K562 (cell line): ENCODE measurements around the gene MON2. TPM values are rescaled to one million over a fixed set of nuclear protein-coding genes. Genes with fewer than 3 reads are reported as not detected.

Source experiments
- ATAC-seq: fragments of 200-7000 bp; cut with Tn5 transposase; 3 replicates; pipeline ENCODE4 v1.9.1; 2020; ENCODE audit warnings: moderate library complexity
- BruUV-seq: library from RNA; stranded (reverse); fragments of 400-500 nt; replicated peaks from 2 replicates; lab custom pipeline; 2021; lab: Mats Ljungman, UMichigan
- CTCF ChIA-PET: fragments of 300-600 bp; formaldehyde crosslinking; extraction: SDS; loops from one replicate; lab custom pipeline; 2021; ENCODE audit warnings: low intra/inter-chr PET ratio; lab: Yijun Ruan, JAX
- POLR2A ChIA-PET: fragments of 300-600, 350-650 bp; sonication (Branson Sonifier 250); formaldehyde crosslinking; extraction: SDS; loops from one replicate; lab custom pipeline; 2021; ENCODE audit warnings: antibody characterized with exemption, inconsistent platforms; lab: Yijun Ruan, JAX
- DNase-seq, 4 experiments: peaks; one replicate each; pipeline versions ENCODE4 v3.0.0 to v3.0.0-alpha.2; 2011 to 2018; ENCODE audit warnings: low spot score in 3 of 4, mixed read lengths in 3 of 4; ENCODE audit errors: extremely low read depth in 1 of 4
- FAIRE-seq: peaks from 2 replicates; lab custom pipeline; 2011; peaks lifted over from hg19 to GRCh38; lab: Jason Lieb, UNC
- H2AFZ ChIP-seq: 2 replicates; pipeline ENCODE4 v1.6.0; 2011; ENCODE audit warnings: low read depth, low read length, control low read depth, inconsistent platforms
- H3K27ac ChIP-seq: fragments of 200-600 bp; 3 replicates; pipeline ENCODE4 v1.8.0; 2011; ENCODE audit warnings: low read depth, mild to moderate bottlenecking, control low read depth, inconsistent platforms, low read length, moderate library complexity, mixed read lengths; ENCODE audit errors: extremely low read depth
- H3K27me3 ChIP-seq, 2 experiments: fragments of 300-600 bp in 1 of 2; 2 replicates in 1 of 2; 3 replicates in 1 of 2; pipeline versions ENCODE4 v1.6.0 to v1.8.0; 2011; ENCODE audit warnings: inconsistent platforms in 2 of 2, low read length in 2 of 2, mild to moderate bottlenecking in 1 of 2, mixed read lengths in 1 of 2, moderate library complexity in 1 of 2; ENCODE audit not compliant: control insufficient read depth in 2 of 2, insufficient read depth in 2 of 2
- H3K36me3 ChIP-seq: fragments of 300-600 bp; 3 replicates; pipeline ENCODE4 v1.8.0; 2011; ENCODE audit warnings: mild to moderate bottlenecking, low read length, inconsistent platforms; ENCODE audit not compliant: control insufficient read depth, insufficient read depth
- H3K4me1 ChIP-seq, 2 experiments: fragments of 200-600 bp in 1 of 2; replicated peaks in 1 of 2; 2 replicates in 1 of 2; 3 replicates in 1 of 2; pipeline versions ENCODE4 v1.5.1 to v1.8.0; 2011; ENCODE audit warnings: inconsistent platforms in 2 of 2, low read length in 2 of 2, mild to moderate bottlenecking in 1 of 2, mixed read lengths in 1 of 2, moderate library complexity in 1 of 2; ENCODE audit not compliant: control insufficient read depth in 2 of 2, insufficient read depth in 2 of 2
- H3K4me2 ChIP-seq: 2 replicates; pipeline ENCODE4 v1.6.1; 2011; ENCODE audit warnings: low read length, control low read depth, inconsistent platforms, mixed read lengths; ENCODE audit not compliant: insufficient read depth
- H3K4me3 ChIP-seq: fragments of 200-600 bp; sonication (generic), shearing (Covaris generic); 2 replicates; pipeline ENCODE4 v1.5.1; 2016; ENCODE audit warnings: control low read depth, inconsistent platforms
- H3K79me2 ChIP-seq: fragments of 200-600 bp; 3 replicates; pipeline ENCODE4 v1.8.0; 2011; ENCODE audit warnings: low read length, inconsistent platforms; ENCODE audit not compliant: control insufficient read depth, insufficient read depth
- H3K9ac ChIP-seq, 2 experiments: 2 replicates each; pipeline versions ENCODE4 v1.6.0 to v1.6.1; 2011; ENCODE audit warnings: low read depth in 2 of 2, low read length in 2 of 2, control low read depth in 1 of 2, inconsistent platforms in 1 of 2, mild to moderate bottlenecking in 1 of 2, mixed read lengths in 1 of 2; ENCODE audit not compliant: insufficient read depth in 1 of 2
- H3K9me1 ChIP-seq: one replicate; pipeline ENCODE4 v1.6.0; 2011; ENCODE audit warnings: inconsistent platforms, mild to moderate bottlenecking, low read length, moderate library complexity; ENCODE audit not compliant: control insufficient read depth, insufficient read depth
- H3K9me3 ChIP-seq: replicated peaks from 2 replicates; pipeline ENCODE4 v1.5.1; 2011; ENCODE audit warnings: low read depth, low read length, inconsistent platforms; ENCODE audit not compliant: control insufficient read depth, insufficient read depth
- H4K20me1 ChIP-seq: replicated peaks from 2 replicates; pipeline ENCODE4 v1.6.1; 2011; ENCODE audit warnings: low read length, inconsistent platforms, mixed read lengths; ENCODE audit not compliant: control insufficient read depth, insufficient read depth
- CBX3 ChIP-seq, 2 experiments: IDR thresholded peaks; 1 replicate in 1 of 2; 2 replicates in 1 of 2; pipeline ENCODE4 v1.6.1; 2012; ENCODE audit warnings: inconsistent platforms in 2 of 2, low read length in 2 of 2, borderline replicate concordance in 1 of 2, control low read depth in 1 of 2
- GATA2 ChIP-seq: sonication (generic); formaldehyde crosslinking; IDR thresholded peaks from 2 replicates; pipeline ENCODE4 v1.4.0; 2020; ENCODE audit warnings: mild to moderate bottlenecking, missing genetic modification reagents
- SOX6 ChIP-seq: fragments of 450-650 bp; IDR thresholded peaks from 2 replicates; pipeline ENCODE4 v1.6.1; 2014; ENCODE audit warnings: mild to moderate bottlenecking
- SUPT5H ChIP-seq: fragments of 450-650 bp; IDR thresholded peaks from 2 replicates; pipeline ENCODE4 v1.6.1; 2016
- ZBED1 ChIP-seq: IDR thresholded peaks from 2 replicates; pipeline ENCODE4 v1.6.1; 2014
- ZNF668 ChIP-seq: fragments of 250-450 bp; sonication (Bioruptor Pico); IDR thresholded peaks from 2 replicates; pipeline ENCODE4 v1.8.0; 2022; ENCODE audit warnings: mild to moderate bottlenecking, inconsistent platforms
- WGBS: fragments of 100-300 bp; shearing (Covaris generic); methylation state at CpG from one replicate; pipeline ENCODE4 v1.1.6; 2016; ENCODE audit warnings: low coverage, mixed read lengths; ENCODE audit not compliant: insufficient coverage; ENCODE audit errors: missing lambda C conversion rate; 5-methylcytosine and 5-hydroxymethylcytosine counted together
- in situ Hi-C: fragments of 300-500 bp; cut with MboI; formaldehyde crosslinking; loops from 4 replicates; pipeline ENCODE4 v1.15.0; 2018; ENCODE audit warnings: inconsistent platforms, mixed read lengths
- intact Hi-C: fragments of 100-400 bp; cut with micrococcal nuclease; formaldehyde crosslinking; loops from 2 replicates; pipeline ENCODE4 v1.14.2; 2022
- polyA plus RNA-seq, 8 experiments: library from polyadenylated mRNA; depleted of rRNA in 4 of 8; stranded (reverse) in 5 of 8; unstranded in 3 of 8; fragments of >200 nt; fragmentation: Nextera tagmentation in 2 of 8; fragmentation: Illumina TruSeq in 1 of 8; extraction: Ambion mirVana in 2 of 8; extraction: Trizol in 1 of 8; gene quantifications; 2 replicates each; pipeline versions ENCODE4 v1.2.1 to v1.2.3, GENCODE V29; 2011 to 2014; ENCODE audit warnings: inconsistent platforms in 1 of 8, missing spikeins in 1 of 8
- total RNA-seq, 7 experiments: library from RNA; depleted of rRNA in 6 of 7; stranded (reverse); fragments of >200 nt in 6 of 7; fragmentation: Illumina TruSeq in 2 of 7; extraction: Trizol in 2 of 7; gene quantifications; 2 replicates each; pipeline versions ENCODE4 v1.2.1 to v1.2.3, GENCODE V29; 2011 to 2021; ENCODE audit warnings: low replicate concordance in 1 of 7
- TF ChIP-seq, protein P1 (sequence below): fragments of 450-650 bp; IDR thresholded peaks from 2 replicates; pipeline ENCODE4 v1.6.1; 2018; ENCODE audit not compliant: partially characterized antibody
- TF ChIP-seq, protein P2 (sequence below): fragments of 250-450 bp; sonication (Bioruptor Pico); IDR thresholded peaks from 2 replicates; pipeline ENCODE4 v1.4.0; 2020
- TF ChIP-seq, protein P3 (sequence below): sonication (generic); formaldehyde crosslinking; IDR thresholded peaks from 2 replicates; pipeline ENCODE4 v1.8.1; 2023; ENCODE audit warnings: mild to moderate bottlenecking, missing genetic modification reagents

Gene MON2
- total and polyA plus RNA-seq, 9 of the 15 experiments (the other 6 are each of a cell fraction or from before 2014, with no cell fraction given), result 3.6 to 31.6 (median 16.8) TPM

DNA sequence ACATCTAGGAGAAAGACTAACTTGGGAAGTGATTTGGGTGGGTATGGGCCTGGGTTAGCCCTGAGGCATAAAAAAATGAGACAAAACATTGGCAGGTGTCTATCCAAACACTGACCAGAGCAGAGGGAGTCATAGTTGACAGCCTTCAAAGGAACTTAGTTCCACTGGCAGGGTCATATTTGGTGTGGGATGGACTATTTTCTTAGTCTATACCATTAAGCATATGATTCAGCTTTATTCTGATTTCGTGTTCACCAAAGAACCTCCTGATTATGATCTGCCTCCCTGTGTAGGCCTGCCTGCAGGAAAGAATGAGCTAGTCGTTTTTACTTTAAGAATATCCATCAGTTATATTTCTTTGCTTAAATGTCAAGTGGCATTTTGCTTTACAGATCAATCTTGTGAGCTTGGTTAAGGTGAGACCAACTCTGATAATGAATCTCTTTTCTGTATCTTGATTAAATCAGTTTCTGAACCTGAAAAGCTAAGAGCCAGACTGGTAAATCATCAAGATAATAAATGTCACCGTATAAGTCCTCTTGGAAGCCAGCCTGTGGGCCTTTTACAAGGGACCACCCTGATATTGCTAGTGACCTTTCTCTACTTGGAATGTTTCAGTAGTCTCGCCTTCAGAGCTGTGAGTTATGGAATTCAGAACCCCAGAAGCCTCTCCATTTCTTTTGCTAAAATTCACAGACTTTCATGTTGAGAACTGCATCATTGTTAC is 182.9 kb downstream of the MON2 start:
- ATAC-seq (no peak), FAIRE-seq (no peak), DNase-seq (no peak)
- POLR2A ChIA-PET, result interaction anchor here (0.9 to 1.4 kb wide), 4 partner anchors 12 to 47 kb away, joined by 3 read pairs; no protein-coding TSS in a partner anchor
- WGBS, result 26% methylated on average over 4 of the region's 4 CpGs
- no peaks in the 10 kb centered on the region for H4K20me1 ChIP-seq
- no peaks in the 10 kb centered on the region for H3K79me2 ChIP-seq
- H3K36me3 ChIP-seq, result no peaks in the 10 kb centered on the region; the same call in 2 of the 3 replicates
- H3K9me3 ChIP-seq, result no peaks in the 10 kb centered on the region
- H2AFZ ChIP-seq, result no peak overlapping the region
- TF ChIP-seq, protein P1, sequence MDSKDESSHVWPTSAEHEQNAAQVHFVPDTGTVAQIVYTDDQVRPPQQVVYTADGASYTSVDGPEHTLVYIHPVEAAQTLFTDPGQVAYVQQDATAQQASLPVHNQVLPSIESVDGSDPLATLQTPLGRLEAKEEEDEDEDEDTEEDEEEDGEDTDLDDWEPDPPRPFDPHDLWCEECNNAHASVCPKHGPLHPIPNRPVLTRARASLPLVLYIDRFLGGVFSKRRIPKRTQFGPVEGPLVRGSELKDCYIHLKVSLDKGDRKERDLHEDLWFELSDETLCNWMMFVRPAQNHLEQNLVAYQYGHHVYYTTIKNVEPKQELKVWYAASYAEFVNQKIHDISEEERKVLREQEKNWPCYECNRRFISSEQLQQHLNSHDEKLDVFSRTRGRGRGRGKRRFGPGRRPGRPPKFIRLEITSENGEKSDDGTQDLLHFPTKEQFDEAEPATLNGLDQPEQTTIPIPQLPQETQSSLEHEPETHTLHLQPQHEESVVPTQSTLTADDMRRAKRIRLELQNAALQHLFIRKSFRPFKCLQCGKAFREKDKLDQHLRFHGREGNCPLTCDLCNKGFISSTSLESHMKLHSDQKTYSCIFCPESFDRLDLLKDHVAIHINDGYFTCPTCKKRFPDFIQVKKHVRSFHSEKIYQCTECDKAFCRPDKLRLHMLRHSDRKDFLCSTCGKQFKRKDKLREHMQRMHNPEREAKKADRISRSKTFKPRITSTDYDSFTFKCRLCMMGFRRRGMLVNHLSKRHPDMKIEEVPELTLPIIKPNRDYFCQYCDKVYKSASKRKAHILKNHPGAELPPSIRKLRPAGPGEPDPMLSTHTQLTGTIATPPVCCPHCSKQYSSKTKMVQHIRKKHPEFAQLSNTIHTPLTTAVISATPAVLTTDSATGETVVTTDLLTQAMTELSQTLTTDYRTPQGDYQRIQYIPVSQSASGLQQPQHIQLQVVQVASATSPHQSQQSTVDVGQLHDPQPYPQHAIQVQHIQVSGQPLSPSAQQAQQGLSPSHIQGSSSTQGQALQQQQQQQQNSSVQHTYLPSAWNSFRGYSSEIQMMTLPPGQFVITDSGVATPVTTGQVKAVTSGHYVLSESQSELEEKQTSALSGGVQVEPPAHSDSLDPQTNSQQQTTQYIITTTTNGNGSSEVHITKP, result no peak
- TF ChIP-seq GATA2, result no peak
- no peak for TF ChIP-seq SUPT5H
- no peak for TF ChIP-seq SOX6
- no peak for TF ChIP-seq ZBED1
- TF ChIP-seq CBX3 (IDR thresholded peaks at IDR 0.05; ENCODE audit: borderline replicate concordance in 1 of 2, low read length in 2 of 2), result no peak
- TF ChIP-seq, protein P2, sequence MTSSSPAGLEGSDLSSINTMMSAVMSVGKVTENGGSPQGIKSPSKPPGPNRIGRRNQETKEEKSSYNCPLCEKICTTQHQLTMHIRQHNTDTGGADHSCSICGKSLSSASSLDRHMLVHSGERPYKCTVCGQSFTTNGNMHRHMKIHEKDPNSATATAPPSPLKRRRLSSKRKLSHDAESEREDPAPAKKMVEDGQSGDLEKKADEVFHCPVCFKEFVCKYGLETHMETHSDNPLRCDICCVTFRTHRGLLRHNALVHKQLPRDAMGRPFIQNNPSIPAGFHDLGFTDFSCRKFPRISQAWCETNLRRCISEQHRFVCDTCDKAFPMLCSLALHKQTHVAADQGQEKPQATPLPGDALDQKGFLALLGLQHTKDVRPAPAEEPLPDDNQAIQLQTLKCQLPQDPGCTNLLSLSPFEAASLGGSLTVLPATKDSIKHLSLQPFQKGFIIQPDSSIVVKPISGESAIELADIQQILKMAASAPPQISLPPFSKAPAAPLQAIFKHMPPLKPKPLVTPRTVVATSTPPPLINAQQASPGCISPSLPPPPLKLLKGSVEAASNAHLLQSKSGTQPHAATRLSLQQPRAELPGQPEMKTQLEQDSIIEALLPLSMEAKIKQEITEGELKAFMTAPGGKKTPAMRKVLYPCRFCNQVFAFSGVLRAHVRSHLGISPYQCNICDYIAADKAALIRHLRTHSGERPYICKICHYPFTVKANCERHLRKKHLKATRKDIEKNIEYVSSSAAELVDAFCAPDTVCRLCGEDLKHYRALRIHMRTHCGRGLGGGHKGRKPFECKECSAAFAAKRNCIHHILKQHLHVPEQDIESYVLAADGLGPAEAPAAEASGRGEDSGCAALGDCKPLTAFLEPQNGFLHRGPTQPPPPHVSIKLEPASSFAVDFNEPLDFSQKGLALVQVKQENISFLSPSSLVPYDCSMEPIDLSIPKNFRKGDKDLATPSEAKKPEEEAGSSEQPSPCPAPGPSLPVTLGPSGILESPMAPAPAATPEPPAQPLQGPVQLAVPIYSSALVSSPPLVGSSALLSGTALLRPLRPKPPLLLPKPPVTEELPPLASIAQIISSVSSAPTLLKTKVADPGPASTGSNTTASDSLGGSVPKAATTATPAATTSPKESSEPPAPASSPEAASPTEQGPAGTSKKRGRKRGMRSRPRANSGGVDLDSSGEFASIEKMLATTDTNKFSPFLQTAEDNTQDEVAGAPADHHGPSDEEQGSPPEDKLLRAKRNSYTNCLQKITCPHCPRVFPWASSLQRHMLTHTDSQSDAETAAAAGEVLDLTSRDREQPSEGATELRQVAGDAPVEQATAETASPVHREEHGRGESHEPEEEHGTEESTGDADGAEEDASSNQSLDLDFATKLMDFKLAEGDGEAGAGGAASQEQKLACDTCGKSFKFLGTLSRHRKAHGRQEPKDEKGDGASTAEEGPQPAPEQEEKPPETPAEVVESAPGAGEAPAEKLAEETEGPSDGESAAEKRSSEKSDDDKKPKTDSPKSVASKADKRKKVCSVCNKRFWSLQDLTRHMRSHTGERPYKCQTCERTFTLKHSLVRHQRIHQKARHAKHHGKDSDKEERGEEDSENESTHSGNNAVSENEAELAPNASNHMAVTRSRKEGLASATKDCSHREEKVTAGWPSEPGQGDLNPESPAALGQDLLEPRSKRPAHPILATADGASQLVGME (CRISPR knock-in tag), result no peak
- TF ChIP-seq, protein P3, sequence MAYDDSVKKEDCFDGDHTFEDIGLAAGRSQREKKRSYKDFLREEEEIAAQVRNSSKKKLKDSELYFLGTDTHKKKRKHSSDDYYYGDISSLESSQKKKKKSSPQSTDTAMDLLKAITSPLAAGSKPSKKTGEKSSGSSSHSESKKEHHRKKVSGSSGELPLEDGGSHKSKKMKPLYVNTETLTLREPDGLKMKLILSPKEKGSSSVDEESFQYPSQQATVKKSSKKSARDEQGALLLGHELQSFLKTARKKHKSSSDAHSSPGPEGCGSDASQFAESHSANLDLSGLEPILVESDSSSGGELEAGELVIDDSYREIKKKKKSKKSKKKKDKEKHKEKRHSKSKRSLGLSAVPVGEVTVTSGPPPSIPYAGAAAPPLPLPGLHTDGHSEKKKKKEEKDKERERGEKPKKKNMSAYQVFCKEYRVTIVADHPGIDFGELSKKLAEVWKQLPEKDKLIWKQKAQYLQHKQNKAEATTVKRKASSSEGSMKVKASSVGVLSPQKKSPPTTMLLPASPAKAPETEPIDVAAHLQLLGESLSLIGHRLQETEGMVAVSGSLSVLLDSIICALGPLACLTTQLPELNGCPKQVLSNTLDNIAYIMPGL (CRISPR knock-in tag), result no peak
- no peak for TF ChIP-seq ZNF668 (CRISPR knock-in tag)
- in situ Hi-C loops, result no loop called here
- CTCF ChIA-PET, result no interaction called here
- no TSS peak for BruUV-seq
- no peak overlapping the region for H3K4me3 ChIP-seq
- no peaks in the 10 kb centered on the region for H3K9me1 ChIP-seq
- H3K9ac ChIP-seq, result no peak overlapping the region
- intact Hi-C loops, result no loop called here
- H3K4me2 ChIP-seq, result no peak overlapping the region
- no peaks in the 10 kb centered on the region; a peak in 1 of 5 replicates for H3K4me1 ChIP-seq
- H3K27me3 ChIP-seq, result no peaks in the 10 kb centered on the region
- H3K27ac ChIP-seq, result no peak overlapping the region
